H1 (cell line): ENCODE results near the gene THRB. TPM values are rescaled to one million over a fixed set of nuclear protein-coding genes. Genes with fewer than 3 reads are reported as not detected.

ENCODE experiments used
- BRCA1 ChIP-seq: IDR thresholded peaks from 2 replicates; pipeline ENCODE4 v1.6.1; 2012; ENCODE audit warnings: low read depth, low read length, improper control_type of control experiment
- EZH2 ChIP-seq: fragments of 200-600 bp; sonication (generic); IDR thresholded peaks from 2 replicates; pipeline ENCODE4 v1.7.1; 2012; ENCODE audit warnings: low read depth, mild to moderate bottlenecking, moderate library complexity, low read length, inconsistent platforms; ENCODE audit not compliant: severe bottlenecking
- RNF2 ChIP-seq: fragments of 200-900, 300-1000 bp; sonication (generic); IDR thresholded peaks from 2 replicates; pipeline ENCODE4 v1.7.1; 2016; ENCODE audit warnings: borderline replicate concordance, low read depth, mild to moderate bottlenecking, antibody characterized with exemption, low read length; ENCODE audit not compliant: poor library complexity, severe bottlenecking; ENCODE audit errors: missing control alignments
- SRF ChIP-seq: IDR thresholded peaks from 2 replicates; pipeline ENCODE4 v1.6.1; 2011; ENCODE audit warnings: mild to moderate bottlenecking, low read depth, low read length, moderate library complexity
- polyA plus RNA-seq, 7 experiments: library from polyadenylated mRNA; depleted of rRNA in 3 of 7; stranded (reverse) in 5 of 7; unstranded in 2 of 7; fragments of >200 nt in 5 of 7; fragments of 200-250 nt in 2 of 7; gene quantifications; 1 replicate in 5 of 7; 2 replicates in 1 of 7; 4 replicates in 1 of 7; pipeline versions ENCODE4 v1.2.1 to v1.2.3, GENCODE V29; 2011 to 2013; ENCODE audit warnings: missing spikeins in 2 of 7, mixed read lengths in 2 of 7
- total RNA-seq: library from RNA; stranded (reverse); fragmentation: NEBNext Ultra II Directional; extraction: Animal tissue kit (Norgen Biotek cat#: 25700); gene quantifications from 2 replicates; pipeline ENCODE4 v1.2.1, GENCODE V29; 2021

Gene THRB
- total and polyA plus RNA-seq, 2 of the 8 experiments (the other 6 are each of a cell fraction or from before 2014, with no cell fraction given) = 0.98 to 3.9 TPM

- no peak for TF ChIP-seq SRF
- no peak for TF ChIP-seq BRCA1
- no peak for TF ChIP-seq RNF2
- no peak for TF ChIP-seq EZH2
These were observed 279.1 kb downstream of the THRB start (continued) for GRCh38 chr3:24215502-24215901.
